GM19035 (cell line): Measurements from ENCODE around the gene KITLG.
"Not testable (repeated sequence)": the region's sequence is repeated elsewhere in the genome, so short reads cannot be mapped to it uniquely, and the experiment has no call there.

ENCODE experiments used
- ATAC-seq: cut with Tn5 transposase; IDR thresholded peaks from one replicate; pipeline ENCODE4 v1.9.1; 2021; ENCODE audit not compliant: unreplicated experiment

Gene KITLG

DNA sequence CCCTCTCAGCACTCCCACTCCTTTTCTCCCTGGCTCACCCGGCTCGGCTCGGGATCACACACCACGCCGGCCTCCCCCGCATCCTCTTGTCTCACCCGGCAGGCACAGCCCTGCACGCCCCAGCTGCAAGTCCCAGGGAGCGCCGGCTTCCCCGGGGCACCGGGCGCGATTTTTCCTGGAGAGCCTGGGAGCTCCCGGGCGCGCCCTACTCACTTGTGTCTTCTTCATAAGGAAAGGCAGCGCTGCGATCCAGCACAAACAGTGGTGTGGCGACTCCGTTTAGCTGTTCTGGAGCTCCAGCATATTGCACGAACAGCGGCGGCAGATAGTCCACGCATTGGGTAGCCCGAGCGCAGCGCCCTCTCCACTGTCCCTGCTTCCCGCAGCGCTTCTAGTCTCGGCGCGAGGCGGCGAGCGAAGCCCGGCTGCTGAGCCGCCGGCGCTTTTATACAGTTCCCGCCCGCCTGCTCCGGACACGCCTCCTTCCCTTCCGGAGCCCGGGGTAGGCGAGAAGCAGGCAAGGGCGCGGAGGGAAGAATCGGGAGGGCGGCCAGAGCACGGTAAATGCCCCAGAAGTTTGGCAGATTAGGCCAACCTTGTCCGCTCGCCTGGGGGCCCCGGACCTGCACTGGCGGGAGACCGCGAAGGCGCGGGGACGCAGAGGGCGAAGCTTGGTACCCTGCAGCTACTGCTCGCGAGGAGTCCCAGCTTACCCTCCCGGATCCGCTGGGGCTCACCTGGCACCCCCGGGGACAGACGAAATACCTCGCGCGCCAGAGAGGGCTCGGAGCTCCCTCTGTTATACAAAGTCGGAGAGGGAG lies at the start of gene KITLG:
Gene KITLG (minus strand): TSS at position 421 of the 821 bp plus-strand sequence. CDS start 193 bp downstream, at position 228.
- ATAC-seq: peak; percentile 78

DNA sequence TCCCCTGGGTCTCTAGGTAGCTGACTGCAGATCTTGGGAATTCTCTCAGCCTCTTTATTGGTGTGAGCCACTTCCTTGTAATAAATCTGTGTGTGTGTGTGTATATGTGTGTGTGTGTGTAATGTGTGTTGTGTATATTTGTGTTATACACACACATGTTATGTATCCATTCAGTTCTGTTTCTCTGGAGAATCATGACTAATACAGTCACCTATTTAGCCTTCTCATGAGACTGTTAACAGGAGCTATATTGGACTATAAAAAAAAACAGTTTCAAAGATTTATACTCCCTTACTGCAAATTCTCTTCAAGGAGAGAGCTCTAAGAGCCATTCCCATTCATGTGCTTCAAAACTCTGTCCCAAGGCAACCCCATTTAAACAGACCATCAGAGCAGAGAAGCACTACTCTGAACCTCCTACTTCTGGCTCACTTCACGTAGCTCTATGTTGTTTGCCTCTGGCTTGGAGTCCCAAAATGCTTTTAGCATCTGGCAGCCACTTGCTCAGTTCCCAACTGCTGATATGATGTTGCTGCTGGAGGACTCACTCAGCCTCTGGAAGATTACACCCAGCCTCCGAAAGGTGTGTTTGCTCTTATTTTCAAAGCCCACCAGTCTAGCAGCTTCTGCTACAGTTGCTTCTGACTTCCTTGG lies 48.7 kb upstream of the KITLG start:
- no peak for ATAC-seq

- not testable (repeated sequence) for ATAC-seq
Observed at GRCh38 chr12:88628035-88628434, 47.8 kb upstream of the KITLG start.

DNA sequence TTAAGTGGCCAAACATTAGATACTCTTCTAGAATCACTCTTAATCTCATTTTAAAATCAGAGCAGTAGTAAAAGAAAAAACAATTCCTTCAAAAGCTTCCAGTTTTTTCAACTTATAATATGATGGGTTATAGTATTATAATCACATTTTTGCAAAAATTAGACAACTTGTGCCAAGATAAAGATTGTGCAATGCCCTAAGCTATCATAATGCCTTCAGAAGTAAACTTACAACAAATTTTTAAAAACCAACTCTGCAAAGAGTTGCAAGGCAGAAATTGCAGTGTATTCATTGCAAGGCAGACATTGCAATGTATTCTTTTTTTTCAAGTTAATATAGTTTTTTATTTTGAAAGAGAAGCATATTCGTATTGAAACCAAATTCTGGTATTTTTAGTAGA lies 47.2 kb upstream of the KITLG start:
- no peak for ATAC-seq

GRCh38 chr12:88625356-88625755 lies 45.1 kb upstream of the KITLG start:
- ATAC-seq: no peak

GRCh38 chr12:88624911-88625310 lies 44.6 kb upstream of the KITLG start:
- no peak for ATAC-seq

- ATAC-seq: no peak
Observed at GRCh38 chr12:88623777-88624548, 43.7 kb upstream of the KITLG start.

- ATAC-seq: no peak
Observed at GRCh38 chr12:88617352-88617751, 37.1 kb upstream of the KITLG start.

GRCh38 chr12:88615490-88615889 lies 35.2 kb upstream of the KITLG start:
- no peak for ATAC-seq

DNA sequence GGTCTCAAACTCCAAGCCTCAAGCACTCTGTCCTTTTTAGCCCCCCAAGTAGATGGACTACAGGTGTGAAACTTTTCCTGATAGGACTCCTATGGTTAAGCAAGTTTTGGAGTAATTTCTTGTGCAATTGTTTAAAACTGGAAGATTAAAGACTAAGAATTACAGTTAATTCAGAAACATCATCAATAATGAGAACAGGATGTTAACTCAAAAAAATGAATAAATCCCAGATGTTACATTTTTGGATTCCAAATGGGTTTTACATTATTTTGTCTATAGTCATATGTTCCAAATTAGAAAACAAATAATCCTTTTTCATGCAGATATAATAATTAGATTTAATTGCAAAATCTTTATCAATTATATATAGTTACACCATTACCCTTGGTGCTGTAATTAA lies 24.4 kb upstream of the KITLG start:
- no peak for ATAC-seq

- no peak for ATAC-seq
Observed at GRCh38 chr12:88600272-88600671, 20.0 kb upstream of the KITLG start.

GRCh38 chr12:88597365-88597764 lies 17.1 kb upstream of the KITLG start:
- no peak for ATAC-seq

DNA sequence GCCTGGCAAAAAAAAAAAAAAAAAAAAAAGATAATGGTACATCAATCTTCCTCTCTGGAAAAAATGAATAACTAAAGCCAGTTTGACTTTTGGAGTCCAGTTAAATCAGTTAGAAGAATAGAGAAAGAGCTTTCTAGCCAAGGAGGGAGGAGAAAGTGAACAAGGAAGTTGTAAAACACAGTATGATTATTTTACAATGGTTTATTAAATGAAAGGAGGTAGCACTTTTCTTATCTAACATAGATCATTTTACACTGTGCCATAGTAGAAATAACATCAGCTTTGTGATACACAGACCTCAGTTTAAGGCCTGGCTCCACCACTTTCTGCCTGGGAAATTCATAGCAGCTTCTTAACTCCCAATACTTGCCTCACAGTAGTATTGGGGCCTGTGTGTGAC lies 15.4 kb upstream of the KITLG start:
- no peak for ATAC-seq

DNA sequence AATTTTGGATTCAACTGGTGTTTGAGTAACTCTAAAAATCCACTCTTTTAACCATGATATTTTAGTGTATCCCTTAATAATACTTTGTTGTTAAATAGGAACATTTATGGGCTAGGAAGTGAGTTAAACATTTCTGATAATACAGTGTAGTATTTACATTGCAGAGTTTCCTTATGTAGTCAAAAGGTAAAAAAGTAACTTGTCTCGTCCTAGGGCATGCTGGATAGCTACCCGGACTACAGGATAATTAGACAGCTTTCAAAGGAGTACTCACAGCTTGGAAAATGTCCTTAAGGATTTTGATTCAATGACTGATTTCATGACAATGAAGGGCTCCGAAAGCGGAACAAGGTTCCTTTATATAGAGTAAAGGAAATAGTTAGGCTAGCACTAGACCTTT lies 14.5 kb upstream of the KITLG start:
- no peak for ATAC-seq

GRCh38 chr12:88591343-88591742 lies 11.1 kb upstream of the KITLG start:
- ATAC-seq: no peak

DNA sequence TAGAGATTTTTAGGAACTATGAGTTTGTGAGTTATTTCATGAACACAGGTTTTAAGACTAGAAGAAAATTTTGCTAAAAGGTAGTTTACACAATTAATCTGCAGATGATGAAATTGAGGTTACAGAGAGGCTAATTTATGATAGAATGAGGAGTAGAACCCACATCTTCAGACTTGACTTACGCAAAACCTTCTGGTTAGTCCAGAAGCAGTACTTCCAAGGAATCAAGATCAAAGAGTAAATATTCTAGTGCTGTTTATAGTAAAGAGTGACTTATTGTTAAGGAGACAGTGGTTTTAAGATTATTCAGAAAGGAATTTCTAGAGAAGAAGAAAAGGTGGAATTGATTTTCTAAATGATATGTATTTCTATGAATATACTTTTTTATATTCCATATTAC lies 10.6 kb upstream of the KITLG start:
- no peak for ATAC-seq

- ATAC-seq: no peak
Observed at GRCh38 chr12:88585077-88585476, 4.8 kb upstream of the KITLG start.

- ATAC-seq: no peak
Observed at GRCh38 chr12:88579601-88580050, 645 bp downstream of the KITLG start.

- ATAC-seq: no peak
Observed at GRCh38 chr12:88579161-88579517, 1.1 kb downstream of the KITLG start.

- no peak for ATAC-seq
Observed at GRCh38 chr12:88578276-88579160, 1.8 kb downstream of the KITLG start.

- ATAC-seq: no peak
Observed at GRCh38 chr12:88577537-88577936, 2.7 kb downstream of the KITLG start.
